Measurements from ENCODE around the gene POLE.

GRCh38 chr12:132668191-132669088 is 18.7 kb downstream of the POLE start:
- no peak for TF ChIP-seq CTCF (IDR thresholded peaks at IDR 0.05)
- TF ChIP-seq POLR2A (IDR thresholded peaks at IDR 0.05), result no peak

Data from Peyer's patch (tissue), 4 donors.